Progenitor cell of endocrine pancreas (in vitro differentiated cells): ENCODE data around the gene PRIM1. TPM values are rescaled to one million over a fixed set of nuclear protein-coding genes. Genes with fewer than 3 reads are reported as not detected.

Experiments
- DNase-seq: peaks from one replicate; pipeline ENCODE4 v3.0.0; 2021; ENCODE audit warnings: low spot score; ENCODE audit not compliant: unreplicated experiment
- H3K27ac Mint-ChIP-seq: 2 replicates; pipeline ENCODE4 v1.8.0; 2021; ENCODE audit warnings: mild to moderate bottlenecking, moderate library complexity, mixed read lengths
- H3K27me3 Mint-ChIP-seq: 2 replicates; pipeline ENCODE4 v1.8.0; 2021; ENCODE audit warnings: mixed read lengths
- H3K36me3 Mint-ChIP-seq: 2 replicates; pipeline ENCODE4 v1.8.0; 2022; ENCODE audit warnings: mixed read lengths; ENCODE audit not compliant: insufficient read depth
- H3K4me1 Mint-ChIP-seq: 2 replicates; pipeline ENCODE4 v1.8.0; 2021; ENCODE audit warnings: low read depth, mixed read lengths
- H3K4me3 Mint-ChIP-seq: 2 replicates; pipeline ENCODE4 v1.8.0; 2021; ENCODE audit warnings: low read depth, mild to moderate bottlenecking, moderate library complexity, mixed read lengths
- H3K9me3 Mint-ChIP-seq: 2 replicates; pipeline ENCODE4 v1.8.0; 2021; ENCODE audit warnings: low read depth, mixed read lengths
- CTCF ChIP-seq: fragments of 200-600 bp; sonication (generic); IDR thresholded peaks from one replicate; pipeline ENCODE4 v1.5.0; 2021; ENCODE audit warnings: antibody characterized with exemption, mild to moderate bottlenecking; ENCODE audit not compliant: unreplicated experiment
- total RNA-seq: library from RNA; stranded (reverse); gene quantifications from 2 replicates; pipeline ENCODE4 v1.2.1, GENCODE V29; 2021

Gene PRIM1
- total RNA-seq, 1 donor from 2014 or later: 26.6 TPM

GRCh38 chr12:56699020-56699661, 53.0 kb downstream of the PRIM1 start:
- TF ChIP-seq CTCF: no peak
- DNase-seq: no peak
- Mint-ChIP-seq H3K27me3 (peaks cover 5% of the 10 kb centered on the region), H3K36me3 (no peaks in the 10 kb centered on the region), H3K9me3 (no peaks in the 10 kb centered on the region), H3K27ac (peak overlapping the region; percentile 16), H3K4me1 (peaks cover 2% of the 10 kb centered on the region), H3K4me3 (no peak overlapping the region)

GRCh38 chr12:56695327-56696101, 56.6 kb downstream of the PRIM1 start:
- no peak for TF ChIP-seq CTCF
- no peaks in the 10 kb centered on the region for H3K9me3 Mint-ChIP-seq
- no peaks in the 10 kb centered on the region for H3K36me3 Mint-ChIP-seq
- no peak overlapping the region for H3K27ac Mint-ChIP-seq
- DNase-seq: no peak
- H3K4me3 Mint-ChIP-seq: no peak overlapping the region
- peaks cover under 1% of the 10 kb centered on the region for H3K27me3 Mint-ChIP-seq
- peaks cover 2% of the 10 kb centered on the region for H3K4me1 Mint-ChIP-seq

- peaks cover 2% of the 10 kb centered on the region for H3K4me1 Mint-ChIP-seq
- H3K4me3 Mint-ChIP-seq: no peak overlapping the region
- no peaks in the 10 kb centered on the region for H3K27me3 Mint-ChIP-seq
- no peak for DNase-seq
- H3K36me3 Mint-ChIP-seq: no peaks in the 10 kb centered on the region
- H3K27ac Mint-ChIP-seq: no peak overlapping the region
- no peaks in the 10 kb centered on the region for H3K9me3 Mint-ChIP-seq
- no peak for TF ChIP-seq CTCF
Measured at GRCh38 chr12:56694161-56694560, 58.0 kb downstream of the PRIM1 start.

DNA sequence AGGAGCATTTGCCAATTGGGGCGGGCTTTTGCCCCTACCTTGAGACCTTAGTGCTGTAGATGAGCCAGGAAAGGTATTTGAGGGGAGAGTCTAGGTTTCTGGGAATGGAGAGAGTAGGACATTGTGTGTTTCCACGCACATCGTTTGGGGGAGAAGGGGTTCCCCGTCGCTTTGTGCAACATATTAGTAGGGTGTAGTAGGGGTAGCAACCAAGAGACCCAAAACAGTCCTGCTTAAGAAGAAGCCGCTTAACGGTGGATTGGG, 63.3 kb downstream of the PRIM1 start:
- no peak for DNase-seq
- H3K27me3 Mint-ChIP-seq: no peaks in the 10 kb centered on the region
- TF ChIP-seq CTCF: no peak
- peaks cover 13% of the 10 kb centered on the region for H3K36me3 Mint-ChIP-seq
- no peaks in the 10 kb centered on the region for H3K9me3 Mint-ChIP-seq
- H3K27ac Mint-ChIP-seq: peak overlapping the region; percentile 98
- H3K4me3 Mint-ChIP-seq: peak overlapping the region; percentile 96
- peaks cover 20% of the 10 kb centered on the region for H3K4me1 Mint-ChIP-seq

DNA sequence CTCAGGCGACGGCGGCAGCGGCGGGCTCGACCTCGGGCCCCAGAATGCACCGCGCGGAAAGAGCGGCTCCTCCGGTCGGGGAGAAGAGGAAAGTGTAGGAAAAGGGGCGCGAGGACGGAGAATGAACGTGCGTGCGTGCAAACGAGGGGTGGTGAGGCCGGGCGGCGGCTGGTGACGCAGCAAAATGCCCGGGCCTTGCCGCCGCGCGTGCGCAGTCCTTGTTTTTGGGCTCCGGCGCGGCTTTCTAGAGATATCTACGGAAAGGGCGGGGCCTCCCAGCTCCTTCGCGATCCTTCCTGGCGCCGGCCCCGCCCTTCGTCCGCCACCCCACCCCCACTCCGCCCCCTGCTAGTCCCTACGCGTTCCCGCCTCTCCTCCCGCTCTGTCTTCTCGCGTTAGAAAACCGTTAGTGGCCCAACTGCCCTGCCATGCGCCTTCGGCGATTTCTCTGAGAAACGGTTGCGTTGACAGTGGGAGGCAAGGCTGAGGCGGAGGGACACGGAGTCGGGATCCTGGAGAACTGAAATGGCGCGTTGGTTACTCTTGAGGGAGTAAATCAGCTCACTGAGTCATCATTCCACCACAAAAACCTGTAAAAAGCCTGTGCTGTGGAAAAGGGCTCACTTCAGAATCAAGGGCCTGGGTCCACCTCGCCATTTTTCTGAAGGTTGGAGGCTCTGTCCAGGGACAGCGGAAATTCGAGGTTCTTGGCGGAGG, 63.8 kb downstream of the PRIM1 start, which contains the start of gene PTGES3:
Gene PTGES3 (minus strand): TSS at position 156 of the 717 bp plus-strand sequence. CDS start 285 bp downstream, outside the sequence.
- Mint-ChIP-seq H3K9me3 (no peaks in the 10 kb centered on the region), H3K4me3 (peak within 1 kb of the TSS; percentile 96), H3K4me1 (peaks cover 20% of the 10 kb centered on the region), H3K27me3 (no peaks in the 10 kb centered on the region), H3K27ac (peak within 1 kb of the TSS; percentile 99), H3K36me3 (peaks cover 13% of the 10 kb centered on the region)
- DNase-seq: peak; percentile 96
- no peak for TF ChIP-seq CTCF
